ENCODE measurements around the gene DOK6. TPM values are rescaled to one million over a fixed set of nuclear protein-coding genes. Genes with fewer than 3 reads are reported as not detected.

DOK6 gene
- total and polyA plus RNA-seq, 2 of the 13 experiments (the other 11 are each of a cell fraction or from before 2014, with no cell fraction given), result 17.0 to 17.2 TPM

DNA sequence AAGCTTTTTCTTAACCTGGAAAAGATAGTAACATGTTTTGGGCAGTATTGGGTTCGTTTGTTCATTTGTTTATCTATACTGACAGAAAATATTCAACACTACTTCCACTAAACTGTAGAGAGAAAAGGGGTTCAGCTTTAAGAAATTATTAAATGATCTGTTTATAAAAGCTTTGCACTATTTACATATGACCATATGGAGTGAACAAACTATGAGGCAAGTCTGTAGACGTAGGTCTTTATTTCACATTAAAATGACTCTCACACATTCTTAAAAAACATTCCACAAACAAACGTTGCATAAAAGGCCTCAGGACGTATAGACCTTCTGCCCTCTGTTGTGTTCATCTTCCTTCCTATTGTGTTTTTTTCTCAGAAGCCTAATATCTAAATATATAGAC lies 452.4 kb downstream of the DOK6 start:
- intact Hi-C loops (cut with micrococcal nuclease; ENCODE audit: unreplicated experiment), result no loop called here
- H3K4me3 ChIP-seq (replicated peaks in 1 of 3; ENCODE audit: insufficient read depth in 1 of 3, low read depth in 2 of 3, low read length in 3 of 3), result no peak overlapping the region
- H3K4me1 ChIP-seq (ENCODE audit: insufficient read depth, low read length), result no peaks in the 10 kb centered on the region
- FAIRE-seq (no peak), ATAC-seq (no peak), DNase-seq (ENCODE audit: low spot score) (no peak)
- H3K9me3 ChIP-seq (ENCODE audit: low read length), result no peaks in the 10 kb centered on the region
- no peaks in the 10 kb centered on the region for H3K36me3 ChIP-seq (replicated peaks in 1 of 2; ENCODE audit: control insufficient read depth in 1 of 2, insufficient read depth in 2 of 2, low read length in 2 of 2)
- CTCF ChIA-PET (ENCODE audit: low intra/inter-chr PET ratio, low total read pairs), result no interaction called here
- no peak overlapping the region for H2AFZ ChIP-seq (ENCODE audit: low read length)
- H3K27me3 ChIP-seq (ENCODE audit: control insufficient read depth in 1 of 2, insufficient read depth in 2 of 2, low read length in 2 of 2), result no peaks in the 10 kb centered on the region
- POLR2A ChIA-PET, result no interaction called here
- no peak overlapping the region for H3K27ac ChIP-seq (ENCODE audit: extremely low read length, insufficient read depth, low read length)
- no peak overlapping the region for H3K4me2 ChIP-seq (ENCODE audit: low read depth, low read length)
- WGBS (ENCODE audit: low lambda C conversion rate), result 28% methylated on average over 4 of the region's 4 CpGs
- H4K20me1 ChIP-seq (ENCODE audit: insufficient read depth, low read length), result no peaks in the 10 kb centered on the region
- in situ Hi-C loops (cut with HindIII; ENCODE audit: extremely low pct_ligation_motif_present, low pct_unique_long_range_greater_than_20kb), result no loop called here
- no TSS peak for BruUV-seq (replicated peaks)
- H3K9ac ChIP-seq (ENCODE audit: insufficient read depth, low read depth, low read length), result no peak overlapping the region
- no peak for TF ChIP-seq KDM5B (CRISPR knock-in tag; IDR thresholded peaks at IDR 0.05; ENCODE audit: borderline replicate concordance)
- TF ChIP-seq, protein P1, sequence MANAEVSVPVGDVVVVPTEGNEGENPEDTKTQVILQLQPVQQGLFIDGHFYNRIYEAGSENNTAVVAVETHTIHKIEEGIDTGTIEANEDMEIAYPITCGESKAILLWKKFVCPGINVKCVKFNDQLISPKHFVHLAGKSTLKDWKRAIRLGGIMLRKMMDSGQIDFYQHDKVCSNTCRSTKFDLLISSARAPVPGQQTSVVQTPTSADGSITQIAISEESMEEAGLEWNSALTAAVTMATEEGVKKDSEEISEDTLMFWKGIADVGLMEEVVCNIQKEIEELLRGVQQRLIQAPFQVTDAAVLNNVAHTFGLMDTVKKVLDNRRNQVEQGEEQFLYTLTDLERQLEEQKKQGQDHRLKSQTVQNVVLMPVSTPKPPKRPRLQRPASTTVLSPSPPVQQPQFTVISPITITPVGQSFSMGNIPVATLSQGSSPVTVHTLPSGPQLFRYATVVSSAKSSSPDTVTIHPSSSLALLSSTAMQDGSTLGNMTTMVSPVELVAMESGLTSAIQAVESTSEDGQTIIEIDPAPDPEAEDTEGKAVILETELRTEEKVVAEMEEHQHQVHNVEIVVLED (CRISPR knock-in tag; IDR thresholded peaks at IDR 0.05; ENCODE audit: borderline replicate concordance), result no peak
- no peaks in the 10 kb centered on the region for H3K79me2 ChIP-seq (ENCODE audit: insufficient read depth, low read length)

DNA sequence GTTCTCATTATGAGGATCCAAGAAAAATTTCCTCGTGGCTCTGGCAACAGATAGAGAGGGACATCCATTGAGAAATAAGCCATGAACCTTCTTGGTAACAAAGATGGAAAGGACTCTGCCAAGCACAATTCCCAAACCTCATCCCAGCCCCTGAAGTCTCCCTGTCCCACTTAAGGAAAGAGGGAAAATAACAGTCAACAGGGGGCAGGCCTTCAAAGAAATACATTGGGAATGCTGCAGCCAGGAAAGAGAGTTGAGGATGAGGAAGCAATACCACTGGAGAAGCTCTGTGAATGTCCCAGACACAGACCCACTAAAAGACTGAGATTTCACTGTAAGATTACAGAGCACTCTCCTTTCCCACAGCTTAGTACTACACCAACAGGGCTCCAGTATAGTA lies 453.8 kb downstream of the DOK6 start:
- ChIA-PET POLR2A (no interaction called here), CTCF (ENCODE audit: low intra/inter-chr PET ratio, low total read pairs) (no interaction called here)
- 36% methylated on average over 1 of the region's 1 CpG for WGBS (ENCODE audit: low lambda C conversion rate)
- Histone ChIP-seq H3K4me1 (ENCODE audit: insufficient read depth, low read length) (peaks cover 8% of the 10 kb centered on the region), H3K79me2 (ENCODE audit: insufficient read depth, low read length) (no peaks in the 10 kb centered on the region), H4K20me1 (ENCODE audit: insufficient read depth, low read length) (no peaks in the 10 kb centered on the region), H2AFZ (ENCODE audit: low read length) (no peak overlapping the region), H3K4me2 (ENCODE audit: low read depth, low read length) (no peak overlapping the region), H3K9ac (ENCODE audit: insufficient read depth, low read depth, low read length) (no peak overlapping the region), H3K27ac (ENCODE audit: extremely low read length, insufficient read depth, low read length) (no peak overlapping the region), H3K4me3 (replicated peaks in 1 of 3; ENCODE audit: insufficient read depth in 1 of 3, low read depth in 2 of 3, low read length in 3 of 3) (no peak overlapping the region), H3K27me3 (ENCODE audit: control insufficient read depth in 1 of 2, insufficient read depth in 2 of 2, low read length in 2 of 2) (no peaks in the 10 kb centered on the region), H3K36me3 (replicated peaks in 1 of 2; ENCODE audit: control insufficient read depth in 1 of 2, insufficient read depth in 2 of 2, low read length in 2 of 2) (no peaks in the 10 kb centered on the region), H3K9me3 (ENCODE audit: low read length) (no peaks in the 10 kb centered on the region)
- FAIRE-seq (no peak), DNase-seq (ENCODE audit: low spot score) (no peak), ATAC-seq (no peak)
- intact Hi-C loops (cut with micrococcal nuclease; ENCODE audit: unreplicated experiment) (no loop called here), in situ Hi-C loops (cut with HindIII; ENCODE audit: extremely low pct_ligation_motif_present, low pct_unique_long_range_greater_than_20kb) (no loop called here)
- no TSS peak for BruUV-seq (replicated peaks)
- TF ChIP-seq PHF5A (CRISPR knock-in tag; IDR thresholded peaks at IDR 0.05; ENCODE audit: low read depth, unreplicated experiment), result no peak
- TF ChIP-seq, protein P2, sequence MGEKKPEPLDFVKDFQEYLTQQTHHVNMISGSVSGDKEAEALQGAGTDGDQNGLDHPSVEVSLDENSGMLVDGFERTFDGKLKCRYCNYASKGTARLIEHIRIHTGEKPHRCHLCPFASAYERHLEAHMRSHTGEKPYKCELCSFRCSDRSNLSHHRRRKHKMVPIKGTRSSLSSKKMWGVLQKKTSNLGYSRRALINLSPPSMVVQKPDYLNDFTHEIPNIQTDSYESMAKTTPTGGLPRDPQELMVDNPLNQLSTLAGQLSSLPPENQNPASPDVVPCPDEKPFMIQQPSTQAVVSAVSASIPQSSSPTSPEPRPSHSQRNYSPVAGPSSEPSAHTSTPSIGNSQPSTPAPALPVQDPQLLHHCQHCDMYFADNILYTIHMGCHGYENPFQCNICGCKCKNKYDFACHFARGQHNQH (CRISPR knock-in tag; IDR thresholded peaks at IDR 0.05), result no peak
- no peak for TF ChIP-seq ZNF570 (CRISPR knock-in tag; IDR thresholded peaks at IDR 0.05; ENCODE audit: borderline replicate concordance)
- TF ChIP-seq TOE1 (CRISPR knock-in tag; IDR thresholded peaks at IDR 0.05), result no peak
- no peak for TF ChIP-seq TBX2 (CRISPR knock-in tag; IDR thresholded peaks at IDR 0.05; ENCODE audit: borderline replicate concordance)
- TF ChIP-seq CAMTA2 (CRISPR knock-in tag; IDR thresholded peaks at IDR 0.05; ENCODE audit: borderline replicate concordance), result no peak
- TF ChIP-seq SIN3B (IDR thresholded peaks at IDR 0.05; ENCODE audit: low read length), result no peak
- TF ChIP-seq CENPT (CRISPR knock-in tag; IDR thresholded peaks at IDR 0.05; ENCODE audit: low read depth), result no peak
- no peak for TF ChIP-seq RAD21 (CRISPR knock-in tag; IDR thresholded peaks at IDR 0.05)
- no peak for TF ChIP-seq MZF1 (CRISPR knock-in tag; IDR thresholded peaks at IDR 0.05; ENCODE audit: borderline replicate concordance)
- TF ChIP-seq, protein P3, sequence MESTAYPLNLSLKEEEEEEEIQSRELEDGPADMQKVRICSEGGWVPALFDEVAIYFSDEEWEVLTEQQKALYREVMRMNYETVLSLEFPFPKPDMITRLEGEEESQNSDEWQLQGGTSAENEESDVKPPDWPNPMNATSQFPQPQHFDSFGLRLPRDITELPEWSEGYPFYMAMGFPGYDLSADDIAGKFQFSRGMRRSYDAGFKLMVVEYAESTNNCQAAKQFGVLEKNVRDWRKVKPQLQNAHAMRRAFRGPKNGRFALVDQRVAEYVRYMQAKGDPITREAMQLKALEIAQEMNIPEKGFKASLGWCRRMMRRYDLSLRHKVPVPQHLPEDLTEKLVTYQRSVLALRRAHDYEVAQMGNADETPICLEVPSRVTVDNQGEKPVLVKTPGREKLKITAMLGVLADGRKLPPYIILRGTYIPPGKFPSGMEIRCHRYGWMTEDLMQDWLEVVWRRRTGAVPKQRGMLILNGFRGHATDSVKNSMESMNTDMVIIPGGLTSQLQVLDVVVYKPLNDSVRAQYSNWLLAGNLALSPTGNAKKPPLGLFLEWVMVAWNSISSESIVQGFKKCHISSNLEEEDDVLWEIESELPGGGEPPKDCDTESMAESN (CRISPR knock-in tag; conservative IDR thresholded peaks at IDR 0.05), result no peak
- no peak for TF ChIP-seq MXI1 (IDR thresholded peaks at IDR 0.05; ENCODE audit: borderline replicate concordance, low read depth, low read length)
- TF ChIP-seq ZNF282 (IDR thresholded peaks at IDR 0.05; ENCODE audit: partially characterized antibody), result no peak
- TF ChIP-seq MAFF (IDR thresholded peaks at IDR 0.05; ENCODE audit: low read depth, low read length), result no peak
